Gastroesophageal sphincter (tissue), 3 donors: ENCODE data around the gene MGAT4A.

ENCODE experiments used
- CTCF ChIP-seq, 4 experiments: fragments of 200-600 bp in 2 of 4; fragments of 450-650 bp in 2 of 4; sonication (generic) in 1 of 4; IDR thresholded peaks; one replicate each; pipeline ENCODE4 v1.5.1; 2017 to 2019; ENCODE audit warnings: antibody characterized with exemption in 4 of 4, mild to moderate bottlenecking in 2 of 4, moderate library complexity in 2 of 4
- POLR2A ChIP-seq, 2 donors: fragments of 450-650 bp; IDR thresholded peaks; one replicate each; pipeline ENCODE4 v1.6.1; 2017; ENCODE audit warnings: antibody characterized with exemption in 2 of 2, mild to moderate bottlenecking in 2 of 2, moderate library complexity in 1 of 2
- POLR2AphosphoS5 ChIP-seq: sonication (generic); formaldehyde crosslinking; IDR thresholded peaks from one replicate; pipeline ENCODE4 v1.6.1; 2017; ENCODE audit warnings: antibody characterized with exemption

DNA sequence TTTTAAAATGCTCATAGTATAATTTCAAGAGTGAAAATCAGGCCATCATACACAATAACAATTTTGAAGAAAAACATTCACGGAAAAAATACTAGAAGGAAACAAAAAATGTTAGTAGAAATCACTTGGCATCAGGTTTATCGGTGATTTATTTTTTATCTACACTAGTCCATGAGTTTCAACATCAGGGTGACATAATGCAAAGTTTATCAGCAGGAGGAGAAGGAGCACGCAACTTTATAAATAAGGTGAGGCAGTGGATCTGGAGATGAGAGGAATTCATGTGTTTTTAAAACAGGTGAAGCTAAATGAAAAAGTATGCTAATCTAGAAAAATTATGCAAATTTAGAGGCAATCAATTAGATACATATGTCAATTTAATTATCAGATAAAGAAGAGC, 54.2 kb downstream of the MGAT4A start:
- TF ChIP-seq CTCF (IDR thresholded peaks at IDR 0.05) = no peak
- TF ChIP-seq POLR2A (IDR thresholded peaks at IDR 0.05) = no peak
- no peak for TF ChIP-seq POLR2AphosphoS5
